Activated CD8-positive, alpha-beta T cell treated with anti-CD3 and anti-CD28 coated beads, Interleukin-2, amount 10 ng/mL, durations not matched to agents 7 days and 5 days (primary cell): Measurements from ENCODE around the gene RAB3IL1. TPM values are rescaled to one million over a fixed set of nuclear protein-coding genes. Genes with fewer than 3 reads are reported as not detected.

Source experiments
- ATAC-seq: fragments of 150-1000 bp; cut with Tn5 transposase; one replicate; pipeline ENCODE4 v1.10.0; 2021; ENCODE audit warnings: moderate library complexity
- CTCF ChIA-PET: fragments of 350-600 bp; sonication (Branson Sonifier 250); formaldehyde crosslinking; loops from one replicate; lab custom pipeline; 2021; ENCODE audit warnings: antibody characterized with exemption; lab: Charles Lee
- POLR2A ChIA-PET: fragments of 350-600 bp; sonication (Branson Sonifier 250); formaldehyde crosslinking; loops from one replicate; lab custom pipeline; 2021; ENCODE audit warnings: antibody characterized with exemption; lab: Charles Lee
- DNase-seq: peaks from one replicate; pipeline ENCODE4 v3.0.0-alpha.2; 2020
- H3K27ac Mint-ChIP-seq: one replicate; pipeline ENCODE4 v1.8.0; 2021; ENCODE audit warnings: mild to moderate bottlenecking, mixed read lengths
- H3K27me3 Mint-ChIP-seq: one replicate; pipeline ENCODE4 v1.8.0; 2021; ENCODE audit warnings: low read depth, mixed read lengths
- H3K36me3 Mint-ChIP-seq: one replicate; pipeline ENCODE4 v1.8.0; 2021; ENCODE audit warnings: low read depth, mixed read lengths
- H3K4me1 Mint-ChIP-seq: one replicate; pipeline ENCODE4 v1.8.0; 2021; ENCODE audit warnings: low read depth, mixed read lengths
- H3K4me3 Mint-ChIP-seq: one replicate; pipeline ENCODE4 v1.8.0; 2021; ENCODE audit warnings: mild to moderate bottlenecking, mixed read lengths
- H3K9me3 Mint-ChIP-seq: one replicate; pipeline ENCODE4 v1.8.0; 2022; ENCODE audit warnings: mixed read lengths; ENCODE audit not compliant: insufficient read depth
- total RNA-seq, 2 experiments: library from RNA; stranded (reverse); gene quantifications; one replicate each; pipeline ENCODE4 v1.2.3, GENCODE V29; 2021

Gene RAB3IL1
- total RNA-seq, 2 experiments from 2014 or later: not detected

- no peaks in the 10 kb centered on the region for H3K36me3 Mint-ChIP-seq
- no peaks in the 10 kb centered on the region for H3K9me3 Mint-ChIP-seq
- POLR2A ChIA-PET: no interaction called here
- CTCF ChIA-PET: interaction anchor here (1.9 to 2.5 kb wide), 2 partner anchors 11 to 173 kb away, joined by 12 to 23 read pairs; no protein-coding TSS in a partner anchor
- no peaks in the 10 kb centered on the region for H3K4me1 Mint-ChIP-seq
- H3K27ac Mint-ChIP-seq: no peak overlapping the region
- no peak overlapping the region for H3K4me3 Mint-ChIP-seq
- peaks cover 3% of the 10 kb centered on the region for H3K27me3 Mint-ChIP-seq
- ATAC-seq (no peak), DNase-seq (no peak)
Measured at GRCh38 chr11:61908730-61909316, 8.5 kb downstream of the RAB3IL1 start.

DNA sequence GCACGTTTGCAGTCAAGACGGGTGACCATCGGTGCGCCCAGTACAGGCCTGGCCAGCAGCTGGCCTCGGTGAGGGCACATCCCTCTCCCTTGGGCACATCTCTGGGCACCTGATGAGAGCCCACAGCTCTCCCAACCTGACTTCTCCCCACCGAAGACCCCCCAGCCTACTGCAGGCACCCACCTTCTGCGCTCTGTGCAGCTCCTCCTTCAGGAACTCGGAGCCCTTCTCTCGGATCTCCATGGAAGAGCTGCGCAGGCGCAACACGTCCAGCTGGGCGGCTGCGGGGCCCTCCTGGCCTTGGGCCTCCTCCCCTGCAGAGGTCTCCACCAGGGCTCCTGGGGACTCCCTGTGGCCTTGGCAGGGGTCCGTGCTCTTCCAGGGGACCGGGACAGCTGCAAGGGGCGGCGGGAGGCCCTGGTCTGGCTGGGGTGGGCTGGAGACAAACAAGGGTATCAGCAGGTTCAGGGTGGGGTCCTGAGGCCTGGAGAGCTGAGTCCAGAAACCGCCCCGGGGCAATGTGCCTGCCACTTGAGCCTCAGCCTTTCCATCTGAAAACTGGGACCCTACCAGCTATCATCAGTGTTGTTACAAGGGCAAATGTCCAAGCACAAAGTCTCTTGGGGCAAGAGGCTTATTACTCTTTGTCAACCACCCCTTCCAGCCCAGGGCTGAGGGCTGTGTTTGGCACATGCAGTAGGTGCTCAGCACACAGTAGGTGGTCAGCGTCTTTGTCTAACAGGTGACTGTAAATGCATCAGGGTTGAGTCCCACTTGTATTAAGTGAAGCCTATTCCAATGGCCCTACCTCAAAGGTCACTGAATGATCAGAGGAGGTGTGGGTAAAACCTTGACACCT lies 9.3 kb downstream of the RAB3IL1 start:
- no peak overlapping the region for H3K4me3 Mint-ChIP-seq
- peaks cover 4% of the 10 kb centered on the region for H3K27me3 Mint-ChIP-seq
- ATAC-seq (no peak), DNase-seq (no peak)
- H3K36me3 Mint-ChIP-seq: no peaks in the 10 kb centered on the region
- H3K9me3 Mint-ChIP-seq: no peaks in the 10 kb centered on the region
- ChIA-PET POLR2A (interaction anchor here (0.6 kb wide), 1 partner anchor 187 kb away, joined by 3 read pairs; no protein-coding TSS in a partner anchor), CTCF (interaction anchor here (1.0 to 2.5 kb wide), 4 partner anchors 10 to 200 kb away, joined by 3 to 23 read pairs (median 8); no protein-coding TSS in a partner anchor)
- no peak overlapping the region for H3K27ac Mint-ChIP-seq
- no peaks in the 10 kb centered on the region for H3K4me1 Mint-ChIP-seq

DNA sequence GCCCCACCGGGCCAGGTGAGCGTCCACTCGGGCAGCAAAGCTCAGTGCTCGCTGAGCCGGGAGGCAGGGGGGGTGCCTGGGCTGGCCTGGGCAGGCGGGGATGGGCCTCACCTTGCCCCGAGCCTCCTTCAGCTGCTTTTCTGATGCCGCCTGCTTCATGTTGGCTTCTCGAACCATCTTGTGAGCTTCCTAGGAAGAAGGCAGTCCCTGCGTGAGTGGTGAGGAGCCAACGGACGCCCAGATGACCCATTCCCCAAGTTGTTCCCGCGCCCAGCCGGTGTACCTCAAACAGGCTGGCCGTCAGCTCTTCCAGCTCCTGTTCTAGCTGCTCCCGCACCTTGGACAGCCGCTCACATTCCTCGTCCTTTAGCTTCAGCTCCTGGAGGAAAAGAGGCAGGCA lies 10.1 kb downstream of the RAB3IL1 start:
- ChIA-PET CTCF (interaction anchor here (1.0 to 2.5 kb wide), 4 partner anchors 9 to 201 kb away, joined by 3 to 23 read pairs (median 8); no protein-coding TSS in a partner anchor), POLR2A (no interaction called here)
- Mint-ChIP-seq H3K9me3 (no peaks in the 10 kb centered on the region), H3K4me1 (no peaks in the 10 kb centered on the region), H3K36me3 (no peaks in the 10 kb centered on the region), H3K27ac (no peak overlapping the region), H3K27me3 (peaks cover 4% of the 10 kb centered on the region), H3K4me3 (no peak overlapping the region)
- no peak for ATAC-seq
- DNase-seq: no peak

GRCh38 chr11:61906522-61906909 lies 10.8 kb downstream of the RAB3IL1 start:
- Mint-ChIP-seq H3K4me3 (no peak overlapping the region), H3K27me3 (peaks cover 4% of the 10 kb centered on the region), H3K9me3 (no peaks in the 10 kb centered on the region), H3K36me3 (no peaks in the 10 kb centered on the region), H3K4me1 (no peaks in the 10 kb centered on the region), H3K27ac (no peak overlapping the region)
- ATAC-seq (no peak), DNase-seq (no peak)
- ChIA-PET CTCF (interaction anchor here (1.2 to 2.5 kb wide), 2 partner anchors 9 to 202 kb away, joined by 3 to 23 read pairs; no protein-coding TSS in a partner anchor), POLR2A (no interaction called here)

DNA sequence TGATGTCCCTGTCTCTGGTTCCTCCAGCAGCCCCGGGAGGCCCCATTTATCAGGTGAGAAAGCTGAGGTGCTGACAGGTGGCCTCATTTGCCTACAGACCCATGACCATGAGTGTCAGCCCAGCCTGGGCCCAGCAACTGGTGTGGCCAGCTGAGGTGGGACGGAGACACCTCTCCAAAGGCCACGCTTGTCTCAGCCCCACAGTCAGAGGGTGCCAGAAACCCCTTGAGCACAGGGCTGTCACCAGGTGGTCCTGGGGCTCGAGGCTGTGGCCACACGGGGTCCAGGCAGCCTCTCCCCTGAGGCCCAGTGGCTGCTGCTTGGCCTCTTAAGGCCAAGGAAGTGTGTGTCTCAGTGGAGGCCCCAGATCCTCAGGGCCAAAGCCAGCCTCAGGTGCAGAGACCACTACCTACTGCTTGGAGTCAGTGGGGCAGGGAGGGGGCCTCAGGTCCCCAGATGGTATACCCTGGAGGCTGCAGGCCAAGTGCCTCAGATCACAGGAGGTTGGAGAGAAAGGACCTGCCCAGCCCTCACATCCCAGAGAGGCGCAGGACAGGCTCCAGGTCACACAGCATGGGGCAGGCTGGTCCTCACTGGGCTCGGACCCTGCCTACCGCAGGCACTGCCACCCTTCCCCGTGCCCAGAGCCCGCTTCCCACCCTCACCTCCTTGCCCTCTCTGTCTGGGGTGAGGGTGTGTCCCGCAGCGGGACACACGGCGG lies 11.4 kb downstream of the RAB3IL1 start:
- ATAC-seq: no peak
- H3K4me1 Mint-ChIP-seq: no peaks in the 10 kb centered on the region
- H3K27ac Mint-ChIP-seq: no peak overlapping the region
- no peaks in the 10 kb centered on the region for H3K9me3 Mint-ChIP-seq
- H3K4me3 Mint-ChIP-seq: no peak overlapping the region
- CTCF ChIA-PET: interaction anchor here (11.5 kb wide), 1 partner anchor 180 kb away, joined by 337 read pairs; no protein-coding TSS in a partner anchor
- POLR2A ChIA-PET: no interaction called here
- no peaks in the 10 kb centered on the region for H3K36me3 Mint-ChIP-seq
- H3K27me3 Mint-ChIP-seq: peaks cover 4% of the 10 kb centered on the region
- DNase-seq: no peak

- ChIA-PET POLR2A (no interaction called here), CTCF (interaction anchor here (11.5 kb wide), 1 partner anchor 181 kb away, joined by 337 read pairs; no protein-coding TSS in a partner anchor)
- DNase-seq: no peak
- no peak for ATAC-seq
- H3K27ac Mint-ChIP-seq: no peak overlapping the region
- no peaks in the 10 kb centered on the region for H3K9me3 Mint-ChIP-seq
- H3K4me1 Mint-ChIP-seq: no peaks in the 10 kb centered on the region
- no peaks in the 10 kb centered on the region for H3K36me3 Mint-ChIP-seq
- peaks cover 4% of the 10 kb centered on the region for H3K27me3 Mint-ChIP-seq
- no peak overlapping the region for H3K4me3 Mint-ChIP-seq
Measured at GRCh38 chr11:61905067-61905696, 12.2 kb downstream of the RAB3IL1 start.

- Mint-ChIP-seq H3K27ac (no peak overlapping the region), H3K4me3 (no peak overlapping the region), H3K9me3 (no peaks in the 10 kb centered on the region), H3K4me1 (no peaks in the 10 kb centered on the region), H3K27me3 (peaks cover 4% of the 10 kb centered on the region), H3K36me3 (no peaks in the 10 kb centered on the region)
- ATAC-seq (no peak), DNase-seq (no peak)
- POLR2A ChIA-PET: interaction anchor here (0.8 kb wide), 1 partner anchor 220 kb away, joined by 3 read pairs; no protein-coding TSS in a partner anchor
- CTCF ChIA-PET: interaction anchor here (0.7 to 11.5 kb wide), 3 partner anchors 22 to 204 kb away, joined by 3 to 337 read pairs (median 5); no protein-coding TSS in a partner anchor
Measured at GRCh38 chr11:61904539-61905048, 12.8 kb downstream of the RAB3IL1 start.

- H3K27me3 Mint-ChIP-seq: peaks cover 4% of the 10 kb centered on the region
- ATAC-seq (no peak), DNase-seq (no peak)
- no peaks in the 10 kb centered on the region for H3K36me3 Mint-ChIP-seq
- peaks cover 6% of the 10 kb centered on the region for H3K4me1 Mint-ChIP-seq
- CTCF ChIA-PET: interaction anchor here (1.0 to 11.5 kb wide), 2 partner anchors 182 to 204 kb away, joined by 5 to 337 read pairs; no protein-coding TSS in a partner anchor
- POLR2A ChIA-PET: no interaction called here
- H3K4me3 Mint-ChIP-seq: no peak overlapping the region
- H3K27ac Mint-ChIP-seq: no peak overlapping the region
- no peaks in the 10 kb centered on the region for H3K9me3 Mint-ChIP-seq
Measured at GRCh38 chr11:61903845-61904244, 13.5 kb downstream of the RAB3IL1 start.

- H3K36me3 Mint-ChIP-seq: no peaks in the 10 kb centered on the region
- CTCF ChIA-PET: interaction anchor here (1.2 to 11.5 kb wide), 4 partner anchors 47 to 207 kb away, joined by 4 to 337 read pairs (median 166); partner anchors contain the start of gene BEST1
- DNase-seq (no peak), ATAC-seq (no peak)
- peaks cover 4% of the 10 kb centered on the region for H3K27me3 Mint-ChIP-seq
- no peaks in the 10 kb centered on the region for H3K9me3 Mint-ChIP-seq
- POLR2A ChIA-PET: no interaction called here
- no peak overlapping the region for H3K27ac Mint-ChIP-seq
- no peak overlapping the region for H3K4me3 Mint-ChIP-seq
- H3K4me1 Mint-ChIP-seq: peaks cover 7% of the 10 kb centered on the region
Measured at GRCh38 chr11:61902313-61902712, 15.1 kb downstream of the RAB3IL1 start.

DNA sequence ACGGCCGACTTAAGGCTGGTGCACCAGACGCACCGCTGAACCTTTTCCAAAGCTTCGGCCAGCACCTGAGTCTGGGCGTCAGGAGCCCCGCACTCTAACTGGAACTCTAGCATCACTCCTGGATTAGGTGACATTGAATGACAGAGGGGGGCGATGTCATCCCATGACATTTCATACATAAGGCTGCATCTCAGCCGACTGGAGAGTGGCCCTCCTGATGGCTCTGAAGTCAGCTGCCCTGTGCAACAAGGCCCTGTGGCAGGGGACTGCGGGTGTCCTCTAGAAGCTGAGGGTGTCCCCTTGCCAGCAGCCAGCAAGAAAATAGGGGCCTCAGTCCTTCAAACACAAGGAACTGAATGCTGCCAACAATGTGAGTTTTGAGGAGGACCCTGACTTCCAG lies 16.0 kb downstream of the RAB3IL1 start:
- no peak overlapping the region for H3K4me3 Mint-ChIP-seq
- peaks cover 4% of the 10 kb centered on the region for H3K27me3 Mint-ChIP-seq
- H3K36me3 Mint-ChIP-seq: no peaks in the 10 kb centered on the region
- no peak for ATAC-seq
- H3K9me3 Mint-ChIP-seq: no peaks in the 10 kb centered on the region
- H3K4me1 Mint-ChIP-seq: peaks cover 7% of the 10 kb centered on the region
- ChIA-PET POLR2A (interaction anchor here (0.5 to 0.6 kb wide), 2 partner anchors 38 to 205 kb away, joined by 3 to 6 read pairs; no protein-coding TSS in a partner anchor), CTCF (interaction anchor here (1.0 to 11.5 kb wide), 5 partner anchors 48 to 208 kb away, joined by 3 to 337 read pairs (median 139); partner anchors contain the start of gene BEST1)
- no peak for DNase-seq
- H3K27ac Mint-ChIP-seq: no peak overlapping the region
